Right lobe of liver (tissue), 4 donors: ENCODE results near the gene ATRNL1.

ENCODE experiments used
- POLR2A ChIP-seq: fragments of 450-650 bp; IDR thresholded peaks from one replicate; pipeline ENCODE4 v1.6.1; 2017; ENCODE audit warnings: antibody characterized with exemption, mild to moderate bottlenecking
- TF ChIP-seq, protein P1 (sequence below), 4 donors: fragments of 200-600 bp in 3 of 4; fragments of 450-650 bp in 1 of 4; IDR thresholded peaks; one replicate each; pipeline versions ENCODE4 v1.5.1 to v1.8.0; 2016 to 2022; ENCODE audit warnings: antibody characterized with exemption in 4 of 4, mild to moderate bottlenecking in 2 of 4
- donor health status: DM: no; HTN: no; CAD: no.
- donor health status: DM: no; HTN: no; CAD: no.
- donor health status: DM: no; HTN: yes; CAD: no.

DNA sequence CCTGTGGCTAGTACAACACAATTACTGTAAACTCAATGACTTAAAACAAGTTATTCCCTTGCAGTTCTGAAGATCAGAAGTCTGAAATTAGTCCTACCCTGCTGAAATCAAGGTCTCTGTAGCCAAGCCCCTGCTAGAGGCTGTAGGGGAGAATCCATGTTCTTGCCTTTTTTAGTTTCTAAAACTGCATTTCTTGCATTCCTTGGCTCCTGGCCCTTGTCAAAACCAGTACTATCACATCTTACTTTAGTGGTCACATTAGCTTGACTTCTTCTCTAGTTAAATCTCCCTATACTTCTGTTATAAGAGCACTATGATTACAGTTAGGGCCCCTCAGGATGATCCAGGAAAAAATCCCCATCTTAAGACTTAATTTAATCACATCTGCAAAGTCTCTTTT, 612.9 kb downstream of the ATRNL1 start:
- no peak for TF ChIP-seq POLR2A
- TF ChIP-seq, protein P1, sequence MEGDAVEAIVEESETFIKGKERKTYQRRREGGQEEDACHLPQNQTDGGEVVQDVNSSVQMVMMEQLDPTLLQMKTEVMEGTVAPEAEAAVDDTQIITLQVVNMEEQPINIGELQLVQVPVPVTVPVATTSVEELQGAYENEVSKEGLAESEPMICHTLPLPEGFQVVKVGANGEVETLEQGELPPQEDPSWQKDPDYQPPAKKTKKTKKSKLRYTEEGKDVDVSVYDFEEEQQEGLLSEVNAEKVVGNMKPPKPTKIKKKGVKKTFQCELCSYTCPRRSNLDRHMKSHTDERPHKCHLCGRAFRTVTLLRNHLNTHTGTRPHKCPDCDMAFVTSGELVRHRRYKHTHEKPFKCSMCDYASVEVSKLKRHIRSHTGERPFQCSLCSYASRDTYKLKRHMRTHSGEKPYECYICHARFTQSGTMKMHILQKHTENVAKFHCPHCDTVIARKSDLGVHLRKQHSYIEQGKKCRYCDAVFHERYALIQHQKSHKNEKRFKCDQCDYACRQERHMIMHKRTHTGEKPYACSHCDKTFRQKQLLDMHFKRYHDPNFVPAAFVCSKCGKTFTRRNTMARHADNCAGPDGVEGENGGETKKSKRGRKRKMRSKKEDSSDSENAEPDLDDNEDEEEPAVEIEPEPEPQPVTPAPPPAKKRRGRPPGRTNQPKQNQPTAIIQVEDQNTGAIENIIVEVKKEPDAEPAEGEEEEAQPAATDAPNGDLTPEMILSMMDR (IDR thresholded peaks at IDR 0.05): no peak
